ENCODE results near the gene ZNF804A.

Gene ZNF804A

DNA sequence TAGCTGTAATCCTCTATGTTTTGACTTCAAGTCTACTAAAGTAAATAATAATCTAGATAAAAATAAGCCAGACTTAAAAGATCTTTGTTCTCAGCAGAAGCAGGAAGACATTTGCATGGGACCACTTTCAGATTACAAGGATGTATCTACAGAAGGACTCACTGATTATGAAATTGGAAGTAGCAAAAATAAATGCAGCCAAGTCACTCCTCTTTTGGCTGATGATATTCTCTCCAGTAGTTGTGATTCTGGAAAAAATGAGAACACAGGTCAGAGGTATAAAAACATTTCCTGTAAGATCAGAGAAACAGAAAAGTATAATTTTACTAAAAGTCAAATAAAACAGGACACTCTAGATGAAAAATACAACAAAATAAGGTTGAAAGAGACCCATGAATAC is 338.4 kb downstream of the ZNF804A start:
- TF ChIP-seq, protein P1, sequence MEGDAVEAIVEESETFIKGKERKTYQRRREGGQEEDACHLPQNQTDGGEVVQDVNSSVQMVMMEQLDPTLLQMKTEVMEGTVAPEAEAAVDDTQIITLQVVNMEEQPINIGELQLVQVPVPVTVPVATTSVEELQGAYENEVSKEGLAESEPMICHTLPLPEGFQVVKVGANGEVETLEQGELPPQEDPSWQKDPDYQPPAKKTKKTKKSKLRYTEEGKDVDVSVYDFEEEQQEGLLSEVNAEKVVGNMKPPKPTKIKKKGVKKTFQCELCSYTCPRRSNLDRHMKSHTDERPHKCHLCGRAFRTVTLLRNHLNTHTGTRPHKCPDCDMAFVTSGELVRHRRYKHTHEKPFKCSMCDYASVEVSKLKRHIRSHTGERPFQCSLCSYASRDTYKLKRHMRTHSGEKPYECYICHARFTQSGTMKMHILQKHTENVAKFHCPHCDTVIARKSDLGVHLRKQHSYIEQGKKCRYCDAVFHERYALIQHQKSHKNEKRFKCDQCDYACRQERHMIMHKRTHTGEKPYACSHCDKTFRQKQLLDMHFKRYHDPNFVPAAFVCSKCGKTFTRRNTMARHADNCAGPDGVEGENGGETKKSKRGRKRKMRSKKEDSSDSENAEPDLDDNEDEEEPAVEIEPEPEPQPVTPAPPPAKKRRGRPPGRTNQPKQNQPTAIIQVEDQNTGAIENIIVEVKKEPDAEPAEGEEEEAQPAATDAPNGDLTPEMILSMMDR (IDR thresholded peaks at IDR 0.05): no peak
- no peak overlapping the region for H3K27ac ChIP-seq
- H3K4me3 ChIP-seq: no peak overlapping the region
- no peak for DNase-seq (ENCODE audit: low spot score)

GRCh38 chr2:184938221-184938985 is 340.1 kb downstream of the ZNF804A start:
- DNase-seq (ENCODE audit: low spot score): no peak
- TF ChIP-seq, protein P1 (IDR thresholded peaks at IDR 0.05): no peak

GRCh38 chr2:184945326-184945725 is 347.0 kb downstream of the ZNF804A start:
- Histone ChIP-seq H3K4me3 (no peak overlapping the region), H3K27ac (no peak overlapping the region)
- TF ChIP-seq, protein P1 (IDR thresholded peaks at IDR 0.05): no peak
- no peak for DNase-seq (ENCODE audit: low spot score)

More at GRCh38 chr2:184938221-184938985, 340.1 kb downstream of the ZNF804A start:
- Histone ChIP-seq H3K27ac (no peak overlapping the region), H3K4me3 (no peak overlapping the region)

DNA sequence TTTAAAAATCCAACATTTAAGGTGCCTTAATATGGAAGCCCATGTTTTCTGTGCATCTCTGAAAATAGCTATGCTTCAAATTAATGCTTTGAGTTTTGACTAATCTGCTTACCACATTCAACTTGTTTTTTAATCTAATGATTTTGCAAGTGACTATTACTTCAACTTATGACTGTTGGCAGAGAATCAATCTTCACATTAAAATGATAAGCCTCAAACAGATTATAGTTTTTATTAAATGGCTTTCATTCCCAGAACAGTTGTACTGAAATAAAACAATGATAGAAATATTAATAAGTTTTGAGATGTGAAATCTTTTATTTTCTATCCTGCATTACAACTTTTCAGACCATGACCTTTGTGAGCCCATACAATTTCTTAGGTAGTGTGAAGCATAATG is 347.5 kb downstream of the ZNF804A start:
- TF ChIP-seq, protein P1 (IDR thresholded peaks at IDR 0.05): no peak
- H3K27ac ChIP-seq: no peak overlapping the region
- no peak overlapping the region for H3K4me3 ChIP-seq
- DNase-seq (ENCODE audit: low spot score): no peak

GRCh38 chr2:184956856-184957255 is 358.5 kb downstream of the ZNF804A start:
- Histone ChIP-seq H3K27ac (no peak overlapping the region), H3K4me3 (no peak overlapping the region)
- TF ChIP-seq, protein P1 (IDR thresholded peaks at IDR 0.05): no peak
- no peak for DNase-seq (ENCODE audit: low spot score)

DNA sequence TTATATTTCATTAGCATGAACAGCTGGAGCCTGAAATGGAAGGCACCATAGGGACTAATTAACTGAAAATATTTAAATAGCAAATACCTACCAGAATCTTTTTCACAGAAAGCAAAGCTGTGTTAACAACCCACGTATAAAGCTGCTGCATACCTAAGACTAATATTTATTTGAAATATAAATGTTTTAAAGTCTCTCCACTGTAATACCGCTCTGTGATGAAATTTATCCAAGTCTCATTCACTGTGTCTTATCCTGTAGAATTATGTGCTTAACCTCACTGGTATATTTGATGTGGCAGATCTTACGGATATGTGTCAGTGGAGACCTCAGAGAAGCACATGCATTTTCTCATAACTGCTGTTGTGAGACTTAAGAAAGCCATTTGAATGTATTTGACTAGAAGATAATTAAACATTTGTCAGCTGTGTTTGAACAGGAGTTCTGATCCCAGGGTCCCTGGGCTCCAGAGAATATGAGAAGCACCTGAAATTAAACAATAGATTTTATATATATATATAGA is 373.3 kb downstream of the ZNF804A start:
- TF ChIP-seq, protein P1 (IDR thresholded peaks at IDR 0.05): no peak
- no peak for DNase-seq (ENCODE audit: low spot score)

More for the DNA sequence above, 373.3 kb downstream of the ZNF804A start:
- Histone ChIP-seq H3K4me3 (no peak overlapping the region), H3K27ac (no peak overlapping the region)

Data from coronary artery (tissue), 2 donors.